Endothelial cell of umbilical vein (primary cell): ENCODE results near the gene THAP11. TPM values are rescaled to one million over a fixed set of nuclear protein-coding genes. Genes with fewer than 3 reads are reported as not detected.

Experiments
- BruUV-seq: library from RNA; stranded (reverse); fragments of 400-500 nt; replicated peaks from 2 replicates; lab custom pipeline; 2021; lab: Mats Ljungman, UMichigan
- CTCF ChIA-PET: fragments of 300-600, 350-600 bp; sonication (Branson Sonifier 250); formaldehyde crosslinking; loops from one replicate; lab custom pipeline; 2021; ENCODE audit warnings: antibody characterized with exemption, inconsistent platforms; lab: Charles Lee
- POLR2A ChIA-PET: fragments of 300-600, 350-600 bp; sonication (Branson Sonifier 250); formaldehyde crosslinking; loops from one replicate; lab custom pipeline; 2021; ENCODE audit warnings: antibody characterized with exemption, inconsistent platforms; lab: Charles Lee
- DNase-seq: peaks from one replicate; pipeline ENCODE4 v3.0.0-alpha.2; 2011; ENCODE audit warnings: low read depth, low spot score
- FAIRE-seq: peaks from 2 replicates; lab custom pipeline; 2011; peaks lifted over from hg19 to GRCh38; lab: Jason Lieb, UNC
- H2AFZ ChIP-seq: 2 replicates; pipeline ENCODE4 v1.6.0; 2012; ENCODE audit warnings: low read depth, low read length, control low read depth, inconsistent platforms
- H3K27ac ChIP-seq: 2 replicates; pipeline ENCODE4 v1.5.1; 2011; ENCODE audit warnings: low read depth, mild to moderate bottlenecking, control low read depth, low read length, moderate library complexity; ENCODE audit not compliant: insufficient read depth
- H3K27me3 ChIP-seq, 2 experiments: 2 replicates each; pipeline versions ENCODE4 v1.6.0 to v1.6.1; 2011; ENCODE audit warnings: low read length in 2 of 2, mixed read lengths in 1 of 2; ENCODE audit not compliant: control insufficient read depth in 2 of 2, insufficient read depth in 2 of 2
- H3K36me3 ChIP-seq, 2 experiments: 2 replicates in 1 of 2; 3 replicates in 1 of 2; pipeline ENCODE4 v1.5.1; 2011; ENCODE audit warnings: low read length in 2 of 2, mild to moderate bottlenecking in 1 of 2, moderate library complexity in 1 of 2; ENCODE audit not compliant: control insufficient read depth in 2 of 2, insufficient read depth in 2 of 2; ENCODE audit errors: extremely low read depth in 1 of 2
- H3K4me1 ChIP-seq: 3 replicates; pipeline ENCODE4 v1.5.1; 2011; ENCODE audit warnings: mild to moderate bottlenecking, low read length; ENCODE audit not compliant: control insufficient read depth, insufficient read depth; ENCODE audit errors: extremely low read depth
- H3K4me2 ChIP-seq: 2 replicates; pipeline ENCODE4 v1.6.1; 2011; ENCODE audit warnings: low read length, control low read depth, mixed read lengths; ENCODE audit not compliant: insufficient read depth
- H3K4me3 ChIP-seq, 3 experiments: fragments of 200-600 bp in 1 of 3; sonication (generic), shearing (Covaris generic) in 1 of 3; replicated peaks in 1 of 3; 2 replicates each; pipeline ENCODE4 v1.5.1; 2011 to 2016; ENCODE audit warnings: control low read depth in 3 of 3, low read length in 3 of 3, mild to moderate bottlenecking in 2 of 3, inconsistent platforms in 1 of 3, low read depth in 1 of 3, moderate library complexity in 1 of 3; ENCODE audit not compliant: insufficient read depth in 1 of 3
- H3K79me2 ChIP-seq: 2 replicates; pipeline ENCODE4 v1.6.0; 2012; ENCODE audit warnings: low read length, inconsistent platforms; ENCODE audit not compliant: control insufficient read depth, insufficient read depth
- H3K9ac ChIP-seq: replicated peaks from 2 replicates; pipeline ENCODE3; 2011; ENCODE audit warnings: low read length, control low read depth; ENCODE audit not compliant: insufficient read depth; ENCODE audit errors: extremely low read depth
- H3K9me1 ChIP-seq: replicated peaks from 3 replicates; pipeline ENCODE4 v1.6.0; 2011; ENCODE audit warnings: mild to moderate bottlenecking, low read length; ENCODE audit not compliant: control insufficient read depth, insufficient read depth; ENCODE audit errors: extremely low read depth
- H3K9me3 ChIP-seq: replicated peaks from 2 replicates; pipeline ENCODE4 v1.5.1; 2012; ENCODE audit warnings: low read length, inconsistent platforms; ENCODE audit not compliant: control insufficient read depth, insufficient read depth
- H4K20me1 ChIP-seq: replicated peaks from 2 replicates; pipeline ENCODE3; 2011; ENCODE audit warnings: mild to moderate bottlenecking, low read length; ENCODE audit not compliant: control insufficient read depth, insufficient read depth; ENCODE audit errors: extremely low read depth
- CTCF ChIP-seq, 2 donors: IDR thresholded peaks; 1 replicate in 1 of 2; 2 replicates in 1 of 2; pipeline ENCODE4 v1.5.1; 2011; ENCODE audit warnings: low read length in 2 of 2, mild to moderate bottlenecking in 2 of 2, moderate library complexity in 2 of 2, control low read depth in 1 of 2, inconsistent platforms in 1 of 2, low read depth in 1 of 2; ENCODE audit not compliant: insufficient read depth in 1 of 2; ENCODE audit errors: extremely low read depth in 1 of 2
- EZH2 ChIP-seq: IDR thresholded peaks from 2 replicates; pipeline ENCODE4 v1.6.1; 2012; ENCODE audit warnings: borderline replicate concordance, low read depth, mild to moderate bottlenecking, moderate library complexity, low read length, inconsistent platforms; ENCODE audit not compliant: severe bottlenecking
- FOS ChIP-seq: IDR thresholded peaks from 2 replicates; pipeline ENCODE4 v1.6.1; 2011; ENCODE audit warnings: mild to moderate bottlenecking, low read length, moderate library complexity, borderline replicate concordance; ENCODE audit not compliant: insufficient read depth
- GATA2 ChIP-seq: IDR thresholded peaks from 2 replicates; pipeline ENCODE4 v1.7.0; 2011; ENCODE audit warnings: low read depth, mild to moderate bottlenecking, moderate library complexity, mixed read lengths, low read length; ENCODE audit not compliant: insufficient read length, insufficient read depth
- JUN ChIP-seq: IDR thresholded peaks from 2 replicates; pipeline ENCODE4 v1.6.1; 2011; ENCODE audit warnings: borderline replicate concordance, low read depth; ENCODE audit not compliant: insufficient read length, insufficient read depth
- MAX ChIP-seq: IDR thresholded peaks from 2 replicates; pipeline ENCODE4 v1.6.1; 2011; ENCODE audit not compliant: insufficient read depth, insufficient read length
- MYC ChIP-seq: IDR thresholded peaks from one replicate; pipeline ENCODE4 v1.6.1; 2011; ENCODE audit warnings: mild to moderate bottlenecking, low read depth, low read length
- POLR2AphosphoS5 ChIP-seq: IDR thresholded peaks from 2 replicates; pipeline ENCODE4 v1.6.1; 2012; ENCODE audit warnings: low read depth, mild to moderate bottlenecking, control low read depth, low read length, moderate library complexity; ENCODE audit not compliant: insufficient read depth
- dilution Hi-C: fragments of 300-500 bp; cut with MboI; formaldehyde crosslinking; loops from one replicate; pipeline ENCODE4 v1.15.0; 2019; ENCODE audit warnings: low sequenced_read_pairs; ENCODE audit not compliant: extremely low pct_ligation_motif_present
- intact Hi-C: fragments of 100-400 bp; cut with micrococcal nuclease; formaldehyde crosslinking; loops from one replicate; pipeline ENCODE4 v1.10.0; 2022
- polyA plus RNA-seq, 4 experiments: library from polyadenylated mRNA; depleted of rRNA in 3 of 4; stranded (reverse) in 3 of 4; unstranded in 1 of 4; fragments of >200 nt; gene quantifications; 2 replicates each; pipeline versions ENCODE4 v1.2.1 to v1.2.3, GENCODE V29; 2011 to 2012; ENCODE audit warnings: missing spikeins in 1 of 4
- total RNA-seq: library from RNA; stranded (reverse); gene quantifications from 2 replicates; pipeline ENCODE4 v1.2.3, GENCODE V29; 2021

The THAP11 gene
- total and polyA plus RNA-seq, 2 donors (not counting 3 experiments of a cell fraction or from before 2014, with no cell fraction given) = 24.0 to 25.9 TPM

- intact Hi-C loops (loop anchor here (1.0 to 2.0 kb wide), 4 partner anchors 26 to 174 kb away; partner anchors contain the start of genes EDC4 and PSKH1), dilution Hi-C loops (no loop called here)
- Histone ChIP-seq H3K79me2 (peaks cover 72% of the 10 kb centered on the region), H3K4me1 (peaks cover 32% of the 10 kb centered on the region), H2AFZ (peak within 1 kb of the TSS; percentile 74), H3K9ac (peak within 1 kb of the TSS; percentile 93), H3K4me3 (peak within 1 kb of the TSS; percentile 71 to 81 (median 74)), H4K20me1 (peaks cover 3% of the 10 kb centered on the region), H3K9me3 (no peaks in the 10 kb centered on the region), H3K27me3 (no peaks in the 10 kb centered on the region), H3K36me3 (peaks cover 0 to 3% of the 10 kb centered on the region in 2 experiments), H3K4me2 (peak within 1 kb of the TSS; percentile 79), H3K27ac (peak within 1 kb of the TSS; percentile 79), H3K9me1 (no peaks in the 10 kb centered on the region)
- ChIA-PET CTCF (interaction anchor here (1.0 to 1.5 kb wide), 4 partner anchors 10 to 175 kb away, joined by 3 to 6 read pairs (median 4); no protein-coding TSS in a partner anchor), POLR2A (interaction anchor here (1.1 kb wide), 1 partner anchor 26 kb away, joined by 3 read pairs; the partner anchor contains the start of gene EDC4)
- peak; percentile 58 for DNase-seq
- no TSS peak for BruUV-seq
- FAIRE-seq = peak; percentile 60
- TF ChIP-seq POLR2AphosphoS5 (no peak), MAX (peak; percentile 0)
These were observed 5.1 kb downstream of the THAP11 start, which contains the start of gene CENPT for GRCh38 chr16:67847064-67847861. Gene CENPT, minus strand, starts transcription at chr16:67847693. Its CDS starts 13,834 bp downstream, at chr16:67833859.

DNA sequence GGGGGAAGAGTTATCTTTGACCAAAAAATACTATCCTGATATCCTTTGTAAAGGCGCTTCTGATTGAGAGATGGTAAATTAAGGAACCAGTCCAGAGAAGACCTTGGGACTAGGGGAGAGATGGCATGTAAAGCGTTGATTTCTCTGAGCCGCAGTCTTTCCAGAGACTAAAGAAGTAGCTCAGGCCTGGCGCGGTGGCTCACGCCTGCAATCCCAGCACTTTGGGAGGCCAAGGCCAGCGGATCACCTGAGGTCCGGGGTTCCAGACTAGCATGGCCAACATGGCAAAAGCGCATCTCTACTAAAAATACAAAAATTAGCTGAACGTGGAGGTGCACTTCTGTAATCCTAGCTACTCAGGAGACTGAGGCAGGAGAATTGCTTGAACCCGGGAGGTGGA, 6.0 kb downstream of the THAP11 start:
- no peak for DNase-seq
- dilution Hi-C loops = no loop called here
- BruUV-seq = no TSS peak
- no peaks in the 10 kb centered on the region for H3K9me1 ChIP-seq
- TF ChIP-seq POLR2AphosphoS5 = no peak
- no peak for TF ChIP-seq GATA2
- no peak for TF ChIP-seq MYC
- TF ChIP-seq MAX = no peak
- no peak for TF ChIP-seq CTCF (IDR thresholded peaks at IDR 0.05; ENCODE audit: extremely low read depth in 1 of 2, insufficient read depth in 1 of 2, low read depth in 1 of 2, low read length in 2 of 2)
- TF ChIP-seq JUN = no peak
- TF ChIP-seq EZH2 = no peak
- no peak for TF ChIP-seq FOS
- no peak overlapping the region for H2AFZ ChIP-seq
- peaks cover 32% of the 10 kb centered on the region for H3K4me1 ChIP-seq
- no peak for FAIRE-seq
- peak overlapping the region; percentile 79 for H3K4me2 ChIP-seq
- H3K27me3 ChIP-seq = no peaks in the 10 kb centered on the region
- H3K9me3 ChIP-seq = no peaks in the 10 kb centered on the region
- intact Hi-C loops = no loop called here
- H4K20me1 ChIP-seq = peaks cover 3% of the 10 kb centered on the region
- ChIA-PET POLR2A (no interaction called here), CTCF (interaction anchor here (1.0 to 1.5 kb wide), 5 partner anchors 9 to 176 kb away, joined by 3 to 7 read pairs (median 4); no protein-coding TSS in a partner anchor)
- peaks cover 0 to 3% of the 10 kb centered on the region in 2 experiments for H3K36me3 ChIP-seq
- H3K79me2 ChIP-seq = peaks cover 77% of the 10 kb centered on the region
- peak overlapping the region; percentile 71 to 81 (median 74) for H3K4me3 ChIP-seq
- H3K9ac ChIP-seq = peak overlapping the region; percentile 93
- peak overlapping the region; percentile 79 for H3K27ac ChIP-seq
